Measurements from ENCODE around the gene CREB5.
A peak's percentile ranks its signal among the peaks of the same experiment; 100 is the strongest.

CREB5 gene

GRCh38 chr7:28407651-28408050 lies 4.7 kb upstream of the CREB5 start:
- no peak overlapping the region for H3K4me3 ChIP-seq (ENCODE audit: low read length)
- H3K27me3 ChIP-seq (ENCODE audit: control insufficient read depth, insufficient read depth, low read length), result peaks cover 12% of the 10 kb centered on the region; the same call in 1 of the 2 replicates
- H3K36me3 ChIP-seq (ENCODE audit: control insufficient read depth, insufficient read depth, low read length), result no peaks in the 10 kb centered on the region
- no peaks in the 10 kb centered on the region for H3K4me1 ChIP-seq (ENCODE audit: control insufficient read depth, insufficient read depth, low read length)
- no peaks in the 10 kb centered on the region for H3K9me3 ChIP-seq (ENCODE audit: control insufficient read depth, insufficient read depth, low read length)
- no peak for DNase-seq (ENCODE audit: low read depth, low spot score)
- no peak overlapping the region for H3K27ac ChIP-seq (ENCODE audit: low read length)
- WGBS (ENCODE audit: insufficient coverage, insufficient read length), result no CpG with 5 or more reads among the region's 2 CpGs

GRCh38 chr7:28408105-28408959 lies 4.0 kb upstream of the CREB5 start:
- H3K4me3 ChIP-seq (ENCODE audit: low read length), result peak overlapping the region; percentile 87; the same call in 1 of the 2 replicates
- no peaks in the 10 kb centered on the region for H3K36me3 ChIP-seq (ENCODE audit: control insufficient read depth, insufficient read depth, low read length)
- H3K27me3 ChIP-seq (ENCODE audit: control insufficient read depth, insufficient read depth, low read length), result peaks cover 12% of the 10 kb centered on the region; the same call in 1 of the 2 replicates
- WGBS (ENCODE audit: insufficient coverage, insufficient read length), result no CpG with 5 or more reads among the region's 27 CpGs
- H3K4me1 ChIP-seq (ENCODE audit: control insufficient read depth, insufficient read depth, low read length), result no peaks in the 10 kb centered on the region
- H3K27ac ChIP-seq (ENCODE audit: low read length), result no peak overlapping the region
- no peaks in the 10 kb centered on the region for H3K9me3 ChIP-seq (ENCODE audit: control insufficient read depth, insufficient read depth, low read length)
- DNase-seq (ENCODE audit: low read depth, low spot score), result no peak

- Histone ChIP-seq H3K4me3 (ENCODE audit: low read length) (peak overlapping the region; percentile 87), H3K27me3 (ENCODE audit: control insufficient read depth, insufficient read depth, low read length) (peaks cover 12% of the 10 kb centered on the region; the same call in 1 of the 2 replicates), H3K27ac (ENCODE audit: low read length) (no peak overlapping the region), H3K9me3 (ENCODE audit: control insufficient read depth, insufficient read depth, low read length) (no peaks in the 10 kb centered on the region), H3K36me3 (ENCODE audit: control insufficient read depth, insufficient read depth, low read length) (no peaks in the 10 kb centered on the region), H3K4me1 (ENCODE audit: control insufficient read depth, insufficient read depth, low read length) (no peaks in the 10 kb centered on the region)
- WGBS (ENCODE audit: insufficient coverage, insufficient read length), result no CpG with 5 or more reads among the region's 51 CpGs
- DNase-seq (ENCODE audit: low read depth, low spot score), result no peak
Observed at GRCh38 chr7:28408960-28409715, 3.2 kb upstream of the CREB5 start.

GRCh38 chr7:28409716-28410627 lies 2.3 kb upstream of the CREB5 start:
- Histone ChIP-seq H3K36me3 (ENCODE audit: control insufficient read depth, insufficient read depth, low read length) (no peaks in the 10 kb centered on the region), H3K27me3 (ENCODE audit: control insufficient read depth, insufficient read depth, low read length) (peaks cover 12% of the 10 kb centered on the region; the same call in 1 of the 2 replicates), H3K4me3 (ENCODE audit: low read length) (peak overlapping the region; percentile 87), H3K27ac (ENCODE audit: low read length) (no peak overlapping the region), H3K9me3 (ENCODE audit: control insufficient read depth, insufficient read depth, low read length) (no peaks in the 10 kb centered on the region), H3K4me1 (ENCODE audit: control insufficient read depth, insufficient read depth, low read length) (no peaks in the 10 kb centered on the region)
- no peak for DNase-seq (ENCODE audit: low read depth, low spot score)
- WGBS (ENCODE audit: insufficient coverage, insufficient read length), result no CpG with 5 or more reads among the region's 92 CpGs

- no peaks in the 10 kb centered on the region for H3K4me1 ChIP-seq (ENCODE audit: control insufficient read depth, insufficient read depth, low read length)
- DNase-seq (ENCODE audit: low read depth, low spot score), result no peak
- H3K27me3 ChIP-seq (ENCODE audit: control insufficient read depth, insufficient read depth, low read length), result peaks cover 12% of the 10 kb centered on the region; the same call in 1 of the 2 replicates
Observed at GRCh38 chr7:28410628-28411531, 1.4 kb upstream of the CREB5 start.

GRCh38 chr7:28413011-28413410 lies 693 bp downstream of the CREB5 start:
- H3K27ac ChIP-seq (ENCODE audit: low read length), result no peak overlapping the region
- H3K4me1 ChIP-seq (ENCODE audit: control insufficient read depth, insufficient read depth, low read length), result no peaks in the 10 kb centered on the region
- H3K27me3 ChIP-seq (ENCODE audit: control insufficient read depth, insufficient read depth, low read length), result peaks cover 12% of the 10 kb centered on the region; the same call in 1 of the 2 replicates
- H3K4me3 ChIP-seq (ENCODE audit: low read length), result no peak overlapping the region
- no peaks in the 10 kb centered on the region for H3K9me3 ChIP-seq (ENCODE audit: control insufficient read depth, insufficient read depth, low read length)
- WGBS (ENCODE audit: insufficient coverage, insufficient read length), result no CpG with 5 or more reads among the region's 1 CpG
- DNase-seq (ENCODE audit: low read depth, low spot score), result no peak
- no peaks in the 10 kb centered on the region for H3K36me3 ChIP-seq (ENCODE audit: control insufficient read depth, insufficient read depth, low read length)

More at GRCh38 chr7:28410628-28411531, 1.4 kb upstream of the CREB5 start:
- H3K9me3 ChIP-seq (ENCODE audit: control insufficient read depth, insufficient read depth, low read length), result no peaks in the 10 kb centered on the region
- H3K36me3 ChIP-seq (ENCODE audit: control insufficient read depth, insufficient read depth, low read length), result no peaks in the 10 kb centered on the region
- no CpG with 5 or more reads among the region's 28 CpGs for WGBS (ENCODE audit: insufficient coverage, insufficient read length)
- no peak overlapping the region for H3K27ac ChIP-seq (ENCODE audit: low read length)
- H3K4me3 ChIP-seq (ENCODE audit: low read length), result peak overlapping the region; percentile 4; the same call in 1 of the 2 replicates

GRCh38 chr7:28414453-28414852 lies 2.1 kb downstream of the CREB5 start:
- Histone ChIP-seq H3K4me1 (ENCODE audit: control insufficient read depth, insufficient read depth, low read length) (no peaks in the 10 kb centered on the region), H3K36me3 (ENCODE audit: control insufficient read depth, insufficient read depth, low read length) (no peaks in the 10 kb centered on the region), H3K27ac (ENCODE audit: low read length) (no peak overlapping the region), H3K9me3 (ENCODE audit: control insufficient read depth, insufficient read depth, low read length) (no peaks in the 10 kb centered on the region), H3K4me3 (ENCODE audit: low read length) (no peak overlapping the region), H3K27me3 (ENCODE audit: control insufficient read depth, insufficient read depth, low read length) (peaks cover 12% of the 10 kb centered on the region; the same call in 1 of the 2 replicates)
- DNase-seq (ENCODE audit: low read depth, low spot score), result no peak
- no CpG with 5 or more reads among the region's 1 CpG for WGBS (ENCODE audit: insufficient coverage, insufficient read length)

GRCh38 chr7:28417321-28417940 lies 5.1 kb downstream of the CREB5 start:
- Histone ChIP-seq H3K4me1 (ENCODE audit: control insufficient read depth, insufficient read depth, low read length) (no peaks in the 10 kb centered on the region), H3K27ac (ENCODE audit: low read length) (no peak overlapping the region), H3K9me3 (ENCODE audit: control insufficient read depth, insufficient read depth, low read length) (no peaks in the 10 kb centered on the region), H3K27me3 (ENCODE audit: control insufficient read depth, insufficient read depth, low read length) (no peaks in the 10 kb centered on the region), H3K4me3 (ENCODE audit: low read length) (no peak overlapping the region), H3K36me3 (ENCODE audit: control insufficient read depth, insufficient read depth, low read length) (no peaks in the 10 kb centered on the region)
- WGBS (ENCODE audit: insufficient coverage, insufficient read length), result no CpG with 5 or more reads among the region's 5 CpGs
- DNase-seq (ENCODE audit: low read depth, low spot score), result no peak

GRCh38 chr7:28418311-28418710 lies 6.0 kb downstream of the CREB5 start:
- Histone ChIP-seq H3K4me3 (ENCODE audit: low read length) (no peak overlapping the region), H3K4me1 (ENCODE audit: control insufficient read depth, insufficient read depth, low read length) (no peaks in the 10 kb centered on the region), H3K27ac (ENCODE audit: low read length) (no peak overlapping the region), H3K9me3 (ENCODE audit: control insufficient read depth, insufficient read depth, low read length) (no peaks in the 10 kb centered on the region), H3K36me3 (ENCODE audit: control insufficient read depth, insufficient read depth, low read length) (no peaks in the 10 kb centered on the region), H3K27me3 (ENCODE audit: control insufficient read depth, insufficient read depth, low read length) (no peaks in the 10 kb centered on the region)
- WGBS (ENCODE audit: insufficient coverage, insufficient read length), result no CpG with 5 or more reads among the region's 2 CpGs
- DNase-seq (ENCODE audit: low read depth, low spot score), result no peak

Measured in iPS DF 6.9 (cell line).